Esophagus (tissue), 2 donors: ENCODE measurements around the gene CDKAL1. TPM values are rescaled to one million over a fixed set of nuclear protein-coding genes. Genes with fewer than 3 reads are reported as not detected.
"Not testable (repeated sequence)": the region's sequence is repeated elsewhere in the genome, so short reads cannot be mapped to it uniquely, and the experiment has no call there.

Experiments
- H3K27ac ChIP-seq, 2 donors: one replicate each; pipeline ENCODE4 v1.5.1; 2013; ENCODE audit warnings: low read depth in 2 of 2, mild to moderate bottlenecking in 2 of 2, inconsistent platforms in 1 of 2, low read length in 1 of 2, moderate library complexity in 1 of 2
- H3K27me3 ChIP-seq, 2 donors: one replicate each; pipeline ENCODE4 v1.6.1; 2013; ENCODE audit warnings: low read length in 2 of 2, control low read depth in 1 of 2, mild to moderate bottlenecking in 1 of 2; ENCODE audit not compliant: insufficient read depth in 2 of 2, control insufficient read depth in 1 of 2
- H3K36me3 ChIP-seq, 2 donors: one replicate each; pipeline ENCODE4 v1.6.1; 2013; ENCODE audit warnings: low read length in 1 of 2; ENCODE audit not compliant: control insufficient read depth in 2 of 2, insufficient read depth in 2 of 2
- H3K4me1 ChIP-seq, 2 donors: one replicate each; pipeline ENCODE4 v1.6.1; 2013; ENCODE audit warnings: low read length in 1 of 2; ENCODE audit not compliant: control insufficient read depth in 2 of 2, insufficient read depth in 2 of 2
- H3K4me3 ChIP-seq, 2 donors: one replicate each; pipeline ENCODE4 v1.5.1; 2013; ENCODE audit warnings: low read length in 2 of 2, mild to moderate bottlenecking in 2 of 2, low read depth in 1 of 2, moderate library complexity in 1 of 2
- H3K9me3 ChIP-seq, 2 donors: one replicate each; pipeline ENCODE4 v1.6.1; 2013; ENCODE audit warnings: mild to moderate bottlenecking in 2 of 2, low read depth in 1 of 2, low read length in 1 of 2, moderate library complexity in 1 of 2; ENCODE audit not compliant: control insufficient read depth in 2 of 2, insufficient read depth in 1 of 2
- WGBS, 2 donors: extraction: QIAGEN DNeasy Blood & Tissue Kit; methylation state at CpG; one replicate each; pipeline ENCODE4 v1.1.7; 2013; 5-methylcytosine and 5-hydroxymethylcytosine counted together
- polyA plus RNA-seq, 2 donors: library from polyadenylated mRNA; stranded (reverse); fragments of 200-250 nt; gene quantifications; one replicate each; pipeline ENCODE4 v1.2.3, GENCODE V29; 2013
- donor health status: healthy with polysubstance abuse.
- donor health status: Bipolar disorder and iron deficiency.

Gene CDKAL1
- polyA plus RNA-seq, 2 donors: 3.5 TPM

DNA sequence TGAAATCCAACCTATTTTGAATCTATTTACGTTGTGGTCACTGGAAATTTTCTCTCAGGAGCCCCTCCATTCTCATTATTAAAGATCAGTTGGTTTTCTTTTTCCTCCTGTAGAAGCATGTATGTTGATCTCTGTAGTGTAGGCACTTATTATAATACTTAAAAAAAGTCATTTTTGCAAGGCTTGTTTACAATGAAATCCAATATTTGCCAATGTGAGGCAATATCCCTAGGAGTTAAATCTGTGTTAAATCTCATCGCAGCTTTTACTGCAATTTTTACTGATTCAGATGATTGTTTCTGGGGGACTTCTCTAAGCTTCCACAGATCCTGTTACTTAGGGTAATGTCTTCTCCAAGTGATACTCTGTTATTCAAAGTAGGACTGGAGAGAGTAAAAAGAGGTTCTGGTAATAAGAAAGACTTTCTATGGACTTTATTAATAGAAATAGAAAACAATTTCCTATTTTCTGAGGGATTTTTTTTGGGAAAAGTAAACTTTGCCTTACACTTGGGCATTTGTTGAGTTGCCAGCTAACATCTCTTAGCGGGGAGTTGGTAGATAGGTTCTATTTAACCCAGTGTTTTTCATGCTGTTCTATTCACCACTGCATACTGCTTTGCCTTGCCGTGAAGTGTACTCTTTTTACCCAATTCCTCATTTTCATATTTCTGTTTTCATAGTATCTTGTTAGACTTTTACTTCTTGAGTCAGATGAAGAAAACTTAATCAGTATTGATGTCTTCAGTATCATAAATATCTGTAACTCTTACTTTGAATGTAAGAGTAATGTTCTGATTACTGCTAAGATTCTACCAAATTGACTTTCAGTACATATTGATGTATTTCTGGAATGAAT lies 48.6 kb downstream of the CDKAL1 start:
- Histone ChIP-seq H3K27me3 (no peaks in the 10 kb centered on the region), H3K9me3 (no peaks in the 10 kb centered on the region), H3K4me1 (no peaks in the 10 kb centered on the region), H3K27ac (no peak overlapping the region), H3K36me3 (no peaks in the 10 kb centered on the region), H3K4me3 (no peak overlapping the region)
- WGBS, 2 donors: 92 to 93% methylated on average over 4 of the region's 4 CpGs

DNA sequence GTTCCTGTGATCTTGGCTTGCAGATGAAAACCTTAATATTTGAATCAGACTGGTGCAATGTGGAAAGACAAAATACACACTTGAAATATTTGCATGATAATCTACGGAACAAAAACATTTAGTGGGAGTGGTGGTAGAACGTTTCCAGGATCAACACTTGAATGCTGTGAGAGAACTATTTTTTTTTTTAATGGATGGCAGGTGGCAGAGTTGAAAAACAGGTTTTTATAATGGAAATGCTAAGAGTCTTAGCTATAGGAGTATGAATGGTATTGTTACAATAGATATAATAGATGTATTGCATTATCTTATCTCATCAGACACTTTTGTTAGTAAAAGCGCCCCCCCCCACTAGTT lies 49.2 kb downstream of the CDKAL1 start:
- no peak overlapping the region for H3K4me3 ChIP-seq
- H3K9me3 ChIP-seq: no peaks in the 10 kb centered on the region
- 53 to 54% methylated on average over 3 of the region's 3 CpGs for WGBS, 2 donors

DNA sequence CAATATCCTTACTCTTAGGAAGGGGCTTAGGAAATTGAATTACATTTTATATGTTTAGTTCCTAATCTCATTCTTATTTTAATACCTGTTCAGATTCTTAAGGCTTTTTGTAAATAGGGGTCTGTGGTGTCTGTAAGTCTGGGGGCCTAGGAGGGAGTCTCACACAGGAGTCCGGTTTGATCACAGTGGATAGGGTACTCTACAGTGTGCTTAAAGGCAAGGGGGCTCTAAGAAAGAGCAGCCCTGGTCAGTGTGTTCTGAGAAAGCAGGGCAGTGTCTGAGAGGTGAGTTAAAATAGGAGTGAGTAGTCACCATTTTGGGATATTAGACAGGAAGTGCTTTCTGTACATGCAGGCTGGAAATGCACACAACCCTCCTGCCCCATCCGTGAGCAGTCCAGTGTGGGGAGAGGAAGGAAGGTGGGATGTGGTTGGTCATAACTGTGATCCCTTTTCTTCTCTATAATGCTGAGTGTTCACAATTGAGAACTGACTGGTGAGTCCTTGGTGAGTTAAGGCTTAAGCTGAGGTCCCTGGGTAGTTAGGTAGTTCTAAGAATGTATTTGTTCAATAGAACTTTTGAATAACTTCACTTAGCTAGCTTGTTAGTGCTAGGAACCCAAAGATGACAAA lies 50.0 kb downstream of the CDKAL1 start:
- Histone ChIP-seq H3K36me3 (no peaks in the 10 kb centered on the region), H3K4me3 (no peak overlapping the region), H3K9me3 (no peaks in the 10 kb centered on the region), H3K27me3 (no peaks in the 10 kb centered on the region), H3K4me1 (no peaks in the 10 kb centered on the region), H3K27ac (no peak overlapping the region)
- WGBS, 2 donors: 86 to 87% methylated on average over 2 of the region's 2 CpGs

More for the DNA sequence above, 49.2 kb downstream of the CDKAL1 start:
- no peak overlapping the region for H3K27ac ChIP-seq
- H3K4me1 ChIP-seq: no peaks in the 10 kb centered on the region
- no peaks in the 10 kb centered on the region for H3K36me3 ChIP-seq
- H3K27me3 ChIP-seq: no peaks in the 10 kb centered on the region

DNA sequence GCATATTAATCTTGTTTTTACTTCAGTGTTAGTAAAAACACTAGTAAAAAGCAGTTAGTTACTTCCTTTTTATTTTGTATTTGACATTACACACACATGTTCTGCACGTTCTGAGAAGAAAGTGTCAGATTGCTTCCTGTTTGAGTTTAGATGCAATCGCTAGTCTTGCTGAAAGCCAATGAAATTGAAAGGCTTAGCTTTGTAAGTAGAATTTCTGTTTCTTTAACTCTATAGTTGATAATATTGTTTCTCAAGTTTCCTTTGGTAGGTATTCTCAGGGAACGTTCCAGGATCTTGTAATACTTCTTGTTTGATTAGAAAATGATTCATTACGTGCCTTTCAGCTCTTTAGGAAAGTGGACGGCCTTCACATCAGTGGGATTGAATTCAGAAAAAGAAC lies 55.0 kb downstream of the CDKAL1 start:
- Histone ChIP-seq H3K4me1 (no peaks in the 10 kb centered on the region), H3K4me3 (no peak overlapping the region), H3K27me3 (no peaks in the 10 kb centered on the region), H3K9me3 (no peaks in the 10 kb centered on the region), H3K27ac (no peak overlapping the region), H3K36me3 (no peaks in the 10 kb centered on the region)
- WGBS, 2 donors: 27 to 36% methylated on average over 5 of the region's 5 CpGs

DNA sequence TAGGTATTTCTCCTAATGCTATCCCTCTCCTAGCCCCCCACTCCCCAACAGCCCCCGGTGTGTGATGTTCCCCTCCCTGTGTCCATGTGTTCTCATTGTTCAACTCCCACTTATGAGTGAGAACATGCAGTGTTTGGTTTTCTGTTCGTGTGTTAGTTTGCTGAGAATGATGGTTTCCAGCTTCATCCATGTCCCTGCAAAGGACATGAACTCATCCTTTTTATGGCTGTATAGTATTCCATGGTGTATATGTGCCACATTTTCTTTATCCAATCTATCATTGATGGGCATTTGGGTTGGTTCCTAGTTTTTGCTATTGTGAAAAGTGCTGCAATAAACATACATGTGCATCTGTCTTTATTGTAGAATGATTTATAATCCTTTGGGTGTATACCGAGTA lies 56.2 kb downstream of the CDKAL1 start:
- not testable (repeated sequence) for H3K4me1 ChIP-seq, H3K4me3 ChIP-seq, H3K27me3 ChIP-seq, H3K27ac ChIP-seq, H3K9me3 ChIP-seq, H3K36me3 ChIP-seq
- WGBS, 2 donors: 94 to 100% methylated on average over 3 of the region's 3 CpGs

DNA sequence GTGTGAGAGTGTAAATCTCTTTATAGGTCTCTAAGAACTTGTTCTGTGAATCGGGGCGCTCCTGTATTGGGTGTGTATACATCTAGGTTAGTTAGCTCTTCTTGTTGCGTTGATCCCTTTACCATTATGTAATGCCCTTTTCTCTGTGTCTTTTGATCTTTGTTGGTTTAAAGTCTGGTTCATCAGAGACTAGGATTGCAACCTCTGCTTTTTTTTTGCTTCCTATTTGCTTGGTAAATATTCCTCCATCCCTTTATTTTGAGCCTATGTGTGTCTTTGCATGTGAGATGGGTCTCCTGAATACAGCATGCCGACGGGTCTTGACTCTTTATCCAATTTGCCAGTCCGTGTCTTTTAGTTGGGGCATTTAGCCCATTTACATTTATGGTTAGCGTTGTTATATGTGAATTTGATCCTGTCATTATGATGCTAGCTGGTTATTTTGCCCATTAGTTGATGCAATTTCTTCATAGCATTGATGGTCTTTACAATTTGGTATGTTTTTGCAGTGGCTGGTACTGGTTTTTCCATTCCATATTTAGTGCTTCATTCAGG lies 60.1 kb downstream of the CDKAL1 start:
- not testable (repeated sequence) for H3K4me1 ChIP-seq, H3K36me3 ChIP-seq, H3K27ac ChIP-seq, H3K4me3 ChIP-seq, H3K27me3 ChIP-seq, H3K9me3 ChIP-seq
- WGBS, 2 donors: 84 to 92% methylated on average over 7 of the region's 7 CpGs

DNA sequence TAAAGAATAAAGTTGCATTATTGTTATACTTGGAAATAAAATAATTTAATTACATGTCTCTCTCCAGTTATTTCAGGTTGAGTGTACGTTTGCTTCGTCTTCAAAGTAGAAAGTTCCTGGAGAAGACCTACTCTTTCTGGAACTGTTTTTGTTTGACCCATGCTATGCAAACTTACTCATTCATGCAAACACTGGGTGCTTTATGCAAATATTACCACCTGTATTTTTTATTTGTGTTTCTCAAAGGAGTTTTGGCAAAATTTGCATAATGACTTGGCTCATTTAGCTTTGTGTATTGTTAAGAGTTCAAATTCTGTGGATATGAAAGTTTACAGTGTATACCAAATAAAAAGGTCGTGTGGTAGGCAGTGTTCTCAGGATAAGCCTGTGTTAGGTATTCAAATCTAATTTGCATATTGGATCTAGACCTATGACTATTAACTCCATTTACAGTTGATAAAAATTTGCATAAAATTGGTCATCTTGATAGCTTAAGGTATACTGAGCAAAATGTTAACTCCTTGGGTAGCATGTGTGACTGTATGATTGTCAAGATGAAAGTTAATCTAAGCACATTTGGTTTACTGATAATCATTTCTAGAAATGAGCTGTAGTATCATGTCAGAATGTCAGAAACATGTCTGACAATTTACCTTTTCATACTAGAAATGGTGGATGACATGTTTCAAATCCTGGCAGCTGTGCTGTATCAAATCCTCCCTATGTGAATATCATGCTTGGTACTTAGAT lies 65.2 kb downstream of the CDKAL1 start:
- 36 to 87% methylated on average over 3 of the region's 3 CpGs for WGBS, 2 donors
- Histone ChIP-seq H3K27me3 (no peaks in the 10 kb centered on the region), H3K36me3 (no peaks in the 10 kb centered on the region), H3K4me3 (no peak overlapping the region), H3K9me3 (peaks cover 0 to 2% of the 10 kb centered on the region in 2 donors), H3K4me1 (no peaks in the 10 kb centered on the region), H3K27ac (no peak overlapping the region)

DNA sequence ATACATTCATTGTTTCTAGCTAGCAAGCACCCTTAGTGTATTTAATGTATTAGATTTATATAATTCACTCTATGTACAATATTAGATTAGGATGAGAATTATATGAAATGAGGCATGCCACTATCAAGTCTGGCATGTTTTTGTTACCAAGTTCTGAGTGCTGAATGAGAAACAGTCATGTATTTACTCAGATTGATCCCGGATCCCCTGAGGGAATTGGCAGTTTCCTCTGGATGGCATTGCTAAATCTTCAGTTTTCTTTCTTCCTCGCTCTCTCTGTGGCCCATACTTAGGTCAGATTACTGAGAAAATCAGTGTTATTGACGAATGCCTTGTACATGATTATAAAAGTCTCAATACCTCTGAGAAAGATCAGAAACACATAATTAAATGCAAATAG lies 66.6 kb downstream of the CDKAL1 start:
- H3K4me3 ChIP-seq: no peak overlapping the region
- H3K27me3 ChIP-seq: no peaks in the 10 kb centered on the region
- no peaks in the 10 kb centered on the region for H3K36me3 ChIP-seq
- no peaks in the 10 kb centered on the region for H3K4me1 ChIP-seq
- peaks cover 0 to 2% of the 10 kb centered on the region in 2 donors for H3K9me3 ChIP-seq
- 62 to 71% methylated on average over 3 of the region's 3 CpGs for WGBS, 2 donors
- H3K27ac ChIP-seq: no peak overlapping the region

DNA sequence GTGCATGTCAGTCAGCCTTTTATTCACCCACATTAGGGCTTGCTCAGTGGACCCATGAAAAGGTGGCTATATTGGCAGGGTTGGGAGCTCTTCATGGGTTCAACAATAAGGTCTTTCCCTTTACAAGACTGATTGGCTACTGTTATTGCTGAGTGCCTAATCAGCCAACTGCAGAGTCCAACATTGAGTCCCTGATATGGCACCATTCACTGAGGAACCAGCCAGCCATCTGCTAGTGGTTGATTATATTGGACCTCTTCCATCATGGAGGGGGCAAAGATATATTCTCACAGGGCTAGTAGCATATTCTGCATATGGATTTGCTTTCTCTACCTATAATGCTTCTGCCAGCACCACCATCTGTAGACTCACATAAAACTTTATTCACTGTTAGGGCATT lies 69.9 kb downstream of the CDKAL1 start:
- Histone ChIP-seq H3K4me3 (no peak overlapping the region), H3K27ac (no peak overlapping the region), H3K36me3 (no peaks in the 10 kb centered on the region), H3K9me3 (no peaks in the 10 kb centered on the region), H3K4me1 (no peaks in the 10 kb centered on the region), H3K27me3 (no peaks in the 10 kb centered on the region)
